Adrenal gland (tissue), 5 donors: ENCODE results near the gene GALNT18.

Experiments
- POLR2A ChIP-seq, 2 donors: fragments of 450-650 bp; IDR thresholded peaks; one replicate each; pipeline ENCODE4 v1.6.1; 2017; ENCODE audit warnings: antibody characterized with exemption in 2 of 2, mild to moderate bottlenecking in 2 of 2, moderate library complexity in 1 of 2
- TF ChIP-seq, protein P1 (sequence below), 6 experiments: fragments of 450-650 bp in 4 of 6; fragments of 200-600 bp in 2 of 6; sonication (generic) in 1 of 6; IDR thresholded peaks; 1 replicate in 5 of 6; 2 replicates in 1 of 6; pipeline versions ENCODE4 v1.5.1 to v1.8.0; 2016 to 2021; ENCODE audit warnings: antibody characterized with exemption in 6 of 6, mild to moderate bottlenecking in 2 of 6, moderate library complexity in 1 of 6
- donor health status: DM: no; HTN: no; CAD: no.

DNA sequence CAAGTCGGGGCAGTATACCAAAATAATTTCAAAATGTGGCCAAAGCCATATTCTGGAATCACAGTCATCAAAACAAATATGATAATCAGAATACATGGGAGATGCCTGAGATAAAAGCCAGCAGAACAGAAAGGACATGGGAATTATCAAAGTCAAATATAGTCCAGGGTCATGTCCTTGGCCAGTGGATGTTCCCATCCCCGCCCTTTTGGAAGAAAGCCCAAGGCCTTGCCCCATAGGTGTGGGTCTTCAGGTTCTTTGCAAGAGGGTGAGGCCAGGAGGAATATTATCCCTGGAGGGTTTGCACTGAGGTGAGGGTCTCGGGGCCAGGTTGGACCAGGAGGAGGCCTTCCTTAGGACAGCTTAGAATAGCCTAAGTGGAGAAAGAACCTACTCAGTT, 215.2 kb downstream of the GALNT18 start:
- TF ChIP-seq, protein P1, sequence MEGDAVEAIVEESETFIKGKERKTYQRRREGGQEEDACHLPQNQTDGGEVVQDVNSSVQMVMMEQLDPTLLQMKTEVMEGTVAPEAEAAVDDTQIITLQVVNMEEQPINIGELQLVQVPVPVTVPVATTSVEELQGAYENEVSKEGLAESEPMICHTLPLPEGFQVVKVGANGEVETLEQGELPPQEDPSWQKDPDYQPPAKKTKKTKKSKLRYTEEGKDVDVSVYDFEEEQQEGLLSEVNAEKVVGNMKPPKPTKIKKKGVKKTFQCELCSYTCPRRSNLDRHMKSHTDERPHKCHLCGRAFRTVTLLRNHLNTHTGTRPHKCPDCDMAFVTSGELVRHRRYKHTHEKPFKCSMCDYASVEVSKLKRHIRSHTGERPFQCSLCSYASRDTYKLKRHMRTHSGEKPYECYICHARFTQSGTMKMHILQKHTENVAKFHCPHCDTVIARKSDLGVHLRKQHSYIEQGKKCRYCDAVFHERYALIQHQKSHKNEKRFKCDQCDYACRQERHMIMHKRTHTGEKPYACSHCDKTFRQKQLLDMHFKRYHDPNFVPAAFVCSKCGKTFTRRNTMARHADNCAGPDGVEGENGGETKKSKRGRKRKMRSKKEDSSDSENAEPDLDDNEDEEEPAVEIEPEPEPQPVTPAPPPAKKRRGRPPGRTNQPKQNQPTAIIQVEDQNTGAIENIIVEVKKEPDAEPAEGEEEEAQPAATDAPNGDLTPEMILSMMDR (IDR thresholded peaks at IDR 0.05), result no peak
- no peak for TF ChIP-seq POLR2A (IDR thresholded peaks at IDR 0.05)
